LNCAP (cell line): ENCODE measurements around the gene NACAD.

ENCODE experiments used
- CTCF ChIP-seq: fragments of 450-650 bp; IDR thresholded peaks from 2 replicates; pipeline ENCODE4 v1.5.1; 2017; ENCODE audit warnings: mild to moderate bottlenecking

NACAD gene

GRCh38 chr7:45111298-45112223 is 22.8 kb upstream of the NACAD start, which contains the start of gene TBRG4:
TSS of gene TBRG4 (minus strand) at chr7:45111697. CDS start at chr7:45109237, 2,460 bp downstream.
- peak; percentile 46; the same call in 1 of the 2 replicates for TF ChIP-seq CTCF

GRCh38 chr7:45108863-45109262 is 20.1 kb upstream of the NACAD start:
- TF ChIP-seq CTCF, result no peak

GRCh38 chr7:45107356-45107755 is 18.6 kb upstream of the NACAD start:
- TF ChIP-seq CTCF, result no peak

GRCh38 chr7:45106820-45107219 is 18.1 kb upstream of the NACAD start:
- no peak for TF ChIP-seq CTCF

GRCh38 chr7:45105588-45106188 is 16.9 kb upstream of the NACAD start:
- no peak for TF ChIP-seq CTCF

GRCh38 chr7:45104844-45105587 is 16.2 kb upstream of the NACAD start:
- TF ChIP-seq CTCF, result no peak
